HG02798 (cell line): Measurements from ENCODE around the gene FAM43A.

Experiments
- ATAC-seq: cut with Tn5 transposase; IDR thresholded peaks from one replicate; pipeline ENCODE4 v1.9.1; 2021; ENCODE audit warnings: mild to moderate bottlenecking; ENCODE audit not compliant: unreplicated experiment, poor library complexity

FAM43A gene, protein sequence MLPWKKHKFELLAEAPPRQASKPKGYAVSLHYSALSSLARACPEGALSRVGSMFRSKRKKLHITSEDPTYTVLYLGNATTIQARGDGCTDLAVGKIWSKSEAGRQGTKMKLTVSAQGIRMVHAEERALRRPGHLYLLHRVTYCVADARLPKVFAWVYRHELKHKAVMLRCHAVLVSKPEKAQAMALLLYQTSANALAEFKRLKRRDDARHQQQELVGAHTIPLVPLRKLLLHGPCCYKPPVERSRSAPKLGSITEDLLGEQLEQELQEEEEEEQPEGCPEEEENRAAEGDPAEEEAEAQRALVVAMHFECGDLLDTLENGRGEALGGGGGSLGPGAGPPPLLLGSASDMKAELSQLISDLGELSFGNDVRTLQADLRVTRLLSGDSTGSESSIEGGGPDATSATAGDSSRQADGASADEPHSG

DNA sequence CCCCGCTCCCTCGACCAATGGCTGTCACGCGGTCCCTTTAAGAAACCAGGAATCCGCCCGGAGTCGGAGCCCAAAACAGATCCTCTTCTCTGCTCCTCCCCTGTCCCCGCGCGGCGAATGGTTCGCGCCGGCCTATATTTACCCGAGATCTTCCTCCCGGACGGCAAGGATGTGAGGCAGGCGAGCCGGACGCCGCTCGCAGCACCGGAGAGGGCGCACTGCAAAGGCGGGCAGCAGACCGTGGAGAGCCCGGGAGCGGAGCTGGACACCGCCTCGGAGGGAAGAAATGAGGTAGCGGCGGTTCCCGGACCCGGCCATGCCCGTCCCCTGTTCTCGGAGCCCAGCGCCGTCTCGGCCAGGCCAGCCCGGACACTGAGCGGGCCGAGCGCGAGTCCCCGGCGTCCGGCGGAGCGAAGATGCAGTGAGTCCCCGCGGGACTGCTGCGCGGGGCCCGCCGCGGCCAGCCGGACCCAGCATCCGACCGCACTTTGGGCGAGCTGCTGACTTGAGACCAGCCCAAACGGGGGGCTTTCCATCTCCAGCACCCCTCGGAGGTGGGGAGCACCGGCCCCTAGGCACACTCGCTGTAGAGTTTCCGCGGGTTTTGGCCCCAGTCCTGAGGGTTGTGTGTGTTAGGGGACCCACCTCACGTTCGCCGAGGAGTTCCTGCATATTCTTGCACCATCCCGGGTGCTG lies at the start of gene FAM43A:
Gene FAM43A, plus strand, starts transcription at position 166 of the 696 bp plus-strand sequence. CDS start 944 bp downstream, outside the sequence.
- peak; percentile 42 for ATAC-seq

DNA sequence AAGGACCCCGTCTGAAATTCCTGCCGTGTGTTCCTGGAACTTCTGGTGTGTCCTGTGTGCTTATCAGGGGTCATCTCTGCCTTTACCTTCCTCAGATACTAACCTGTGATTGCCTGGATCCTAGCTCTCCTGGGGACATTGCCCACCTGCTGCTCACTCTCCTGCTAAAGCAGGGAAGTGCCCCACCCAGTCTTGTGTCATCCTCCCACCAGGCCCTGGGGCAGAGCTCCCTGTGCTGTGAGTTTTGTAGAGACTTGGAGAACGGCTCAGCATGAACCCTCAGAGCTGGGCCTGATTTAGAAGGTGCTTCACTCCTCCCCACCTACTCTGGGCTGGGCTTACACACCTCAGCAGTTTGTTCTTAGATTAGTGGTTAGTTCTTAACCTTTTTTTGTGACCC lies 48.6 kb upstream of the FAM43A start:
- no peak for ATAC-seq

DNA sequence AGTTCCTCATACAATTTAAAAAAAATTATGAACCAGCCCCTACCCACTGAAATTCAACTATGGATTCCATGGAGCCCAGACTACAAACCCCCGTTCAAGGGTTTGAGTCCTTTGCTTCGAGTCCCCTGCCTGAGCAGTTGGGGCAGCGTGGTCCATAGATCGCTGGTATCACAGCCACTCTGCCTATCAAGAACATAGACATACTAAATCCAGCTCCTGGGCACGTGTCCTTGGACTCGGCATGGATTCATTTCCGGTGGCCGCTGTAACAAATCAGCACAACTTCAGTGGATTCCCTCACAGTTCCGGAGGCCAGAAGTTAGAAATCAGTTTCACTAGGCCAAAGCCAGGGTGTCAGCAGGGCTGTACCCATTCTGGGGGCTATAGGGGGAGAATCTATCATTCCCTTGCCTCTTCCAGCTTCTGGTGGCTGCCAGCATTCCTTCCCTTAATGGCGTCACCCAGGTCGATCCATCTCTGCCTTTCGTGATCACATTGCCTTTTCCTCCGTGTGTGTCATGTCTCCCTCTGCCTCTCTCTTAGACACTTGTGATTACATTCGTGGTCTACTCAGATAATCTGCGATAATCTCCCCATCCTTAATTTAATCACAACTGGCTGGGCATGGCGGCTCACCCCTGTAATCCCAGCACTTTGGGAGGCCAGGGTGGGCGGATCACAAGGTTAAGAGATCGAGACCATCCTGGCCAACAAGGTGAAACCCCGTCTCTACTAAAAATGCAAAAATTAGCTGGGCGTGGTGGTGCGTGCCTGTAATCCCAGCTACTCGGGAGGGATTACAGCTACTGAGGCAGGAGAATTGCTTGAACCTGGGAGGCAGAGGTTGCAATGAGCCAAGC lies 47.9 kb upstream of the FAM43A start:
- ATAC-seq, result no peak

DNA sequence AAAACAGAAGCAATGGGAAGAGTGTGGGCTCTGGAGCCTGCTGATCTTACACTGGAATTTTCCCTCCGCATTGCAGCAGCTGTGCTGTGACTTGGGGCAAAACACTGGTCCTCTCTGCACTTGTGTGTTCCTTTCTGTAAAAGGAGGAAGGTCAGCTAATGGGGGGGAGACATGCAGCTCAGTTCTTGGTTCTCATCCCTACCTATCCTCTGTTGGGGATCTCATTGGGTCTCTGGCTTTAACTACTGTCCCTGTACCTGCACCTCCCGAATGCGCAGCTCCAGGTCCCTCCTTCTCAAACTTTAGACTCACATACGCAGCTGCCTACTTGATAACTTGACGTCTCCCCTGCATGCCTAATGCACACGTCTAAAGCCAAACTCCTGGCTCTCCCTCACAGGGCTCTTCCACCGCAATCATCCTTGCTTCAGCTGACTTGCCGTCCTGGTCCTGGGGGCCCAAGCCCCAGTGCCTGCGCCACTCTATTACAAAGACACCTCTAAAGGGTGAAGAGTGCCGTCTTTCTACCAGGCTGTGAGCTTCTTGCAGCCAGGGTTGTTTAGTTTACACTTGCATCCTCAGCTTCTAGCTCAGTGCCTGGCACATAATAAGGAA lies 46.6 kb upstream of the FAM43A start:
- ATAC-seq, result no peak

DNA sequence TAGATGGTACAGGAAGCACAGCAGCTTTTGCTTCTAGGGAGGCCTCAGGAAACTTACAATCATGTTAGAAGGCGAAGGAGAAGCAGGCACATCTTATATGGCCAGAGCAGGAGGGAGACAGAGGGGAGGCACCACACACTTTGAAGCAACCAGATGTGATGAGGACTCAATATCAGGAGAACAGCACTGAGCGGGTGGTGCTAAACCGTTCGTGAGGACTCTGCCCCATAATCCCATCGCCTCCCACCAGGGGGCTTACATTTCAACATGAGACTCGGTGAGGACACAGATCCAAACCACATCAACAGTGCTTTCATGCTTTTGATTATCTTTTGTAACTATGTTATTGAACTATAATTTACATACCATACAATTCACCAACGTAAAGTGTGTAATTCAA lies 44.9 kb upstream of the FAM43A start:
- ATAC-seq, result no peak

DNA sequence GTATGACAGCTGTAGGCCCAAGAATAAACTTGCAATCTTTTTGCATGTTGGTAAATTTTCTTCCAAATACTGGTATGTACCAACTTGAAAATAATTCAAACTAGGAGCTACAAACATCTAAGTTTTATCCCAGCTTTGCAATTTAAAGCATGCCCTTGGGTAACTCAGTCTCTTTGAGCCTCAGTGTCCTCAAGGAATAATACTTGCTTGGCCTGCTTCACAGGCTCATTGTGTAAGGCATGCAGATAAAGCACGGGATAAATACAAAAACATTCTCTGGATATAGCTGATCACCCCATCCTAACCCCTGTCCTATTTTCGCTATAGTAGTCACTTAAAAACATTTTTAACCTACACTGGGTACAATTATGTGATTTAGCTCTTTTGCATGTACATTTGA lies 42.9 kb upstream of the FAM43A start:
- no peak for ATAC-seq

DNA sequence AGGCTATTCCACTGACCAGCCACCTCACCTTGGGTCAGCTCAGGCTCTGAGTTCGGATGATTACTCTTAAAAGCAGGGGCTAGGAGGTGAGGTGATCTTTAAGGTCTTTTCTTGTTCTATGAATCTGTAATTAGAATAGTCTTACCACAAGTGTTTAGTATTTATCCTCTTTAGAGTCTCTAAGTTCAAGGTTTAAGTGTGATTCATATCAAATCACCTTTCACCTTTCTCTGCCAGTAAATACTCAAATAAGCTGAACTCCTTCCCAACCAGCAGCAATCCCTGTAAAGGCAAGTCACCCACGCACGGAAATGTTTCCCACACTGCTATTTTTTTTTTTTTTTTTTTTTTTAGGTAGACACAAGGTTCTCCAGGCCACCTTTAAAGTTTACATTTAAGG lies 37.9 kb upstream of the FAM43A start:
- no peak for ATAC-seq

DNA sequence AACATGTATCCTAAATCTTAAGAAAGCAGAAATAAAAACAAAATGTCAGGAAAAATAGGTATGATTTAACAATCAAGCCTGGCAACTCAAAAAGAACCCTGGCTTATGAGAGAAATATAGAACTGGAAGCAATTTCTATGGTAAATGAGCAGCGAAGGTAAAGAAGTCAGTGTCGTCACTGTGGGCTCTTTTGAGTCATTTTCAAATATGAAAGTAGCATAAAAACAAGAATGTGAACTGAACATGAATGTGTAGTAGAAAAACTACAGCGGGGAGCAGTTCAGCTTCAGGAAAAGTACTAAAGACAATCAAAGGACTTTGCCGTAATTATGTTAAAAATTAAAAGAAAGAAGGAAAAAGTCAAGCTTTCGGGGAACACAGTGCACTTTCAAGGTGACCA lies 31.2 kb upstream of the FAM43A start:
- peak; percentile 81 for ATAC-seq

DNA sequence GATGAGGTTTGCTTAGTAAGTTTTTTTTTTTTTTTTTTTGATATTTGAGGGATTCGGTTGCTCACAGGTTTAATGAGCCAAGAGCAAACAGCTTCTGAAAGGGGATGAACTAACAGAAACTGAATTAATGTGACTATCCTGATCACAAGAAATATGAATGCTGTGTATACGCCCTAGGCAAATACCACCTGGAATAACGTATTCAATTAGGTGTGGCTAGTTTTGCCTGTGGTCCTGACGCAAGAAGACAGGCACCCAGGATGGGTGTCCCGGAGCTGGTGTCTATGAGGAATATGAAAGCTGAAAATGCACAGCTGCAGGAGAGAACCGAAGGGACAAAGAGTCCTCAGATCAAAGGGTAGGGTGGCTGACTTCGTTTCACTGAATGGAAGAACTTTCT lies 28.2 kb upstream of the FAM43A start:
- ATAC-seq, result no peak

DNA sequence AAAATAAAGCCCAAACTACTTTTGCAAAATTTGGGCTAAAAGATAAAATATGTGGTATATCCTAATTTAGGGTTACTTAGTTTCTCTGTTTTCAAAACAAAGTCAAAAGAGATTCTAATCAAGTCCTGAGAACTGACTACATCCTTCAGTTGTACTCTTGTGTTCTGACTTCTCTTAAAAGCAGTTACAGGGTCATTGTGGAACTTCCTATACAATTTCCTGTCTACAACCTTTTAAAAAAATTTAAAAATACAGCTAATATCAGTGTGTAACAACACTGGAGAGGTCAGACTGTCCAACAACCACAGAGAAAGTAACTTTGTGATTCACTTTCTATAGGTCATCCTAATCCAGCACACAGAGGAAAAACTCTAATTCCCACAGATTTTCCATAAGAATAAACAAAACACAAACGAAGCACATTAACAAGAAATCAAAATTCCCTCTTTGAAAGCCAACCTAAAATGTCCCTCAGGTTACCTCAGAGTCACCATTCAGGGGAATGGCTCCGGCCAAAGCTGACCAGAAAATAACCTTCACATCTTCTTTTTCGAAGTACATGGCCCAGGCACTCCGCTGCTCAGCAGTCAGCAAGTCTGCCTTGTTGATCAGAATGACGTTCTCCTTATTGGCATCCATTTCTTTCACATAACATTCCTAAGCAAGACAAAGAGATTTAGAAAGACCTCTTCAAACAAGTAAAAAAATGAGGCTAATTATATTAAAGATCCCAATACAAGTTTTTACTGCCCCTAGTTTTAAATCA lies 27.0 kb upstream of the FAM43A start:
- ATAC-seq, result no peak

DNA sequence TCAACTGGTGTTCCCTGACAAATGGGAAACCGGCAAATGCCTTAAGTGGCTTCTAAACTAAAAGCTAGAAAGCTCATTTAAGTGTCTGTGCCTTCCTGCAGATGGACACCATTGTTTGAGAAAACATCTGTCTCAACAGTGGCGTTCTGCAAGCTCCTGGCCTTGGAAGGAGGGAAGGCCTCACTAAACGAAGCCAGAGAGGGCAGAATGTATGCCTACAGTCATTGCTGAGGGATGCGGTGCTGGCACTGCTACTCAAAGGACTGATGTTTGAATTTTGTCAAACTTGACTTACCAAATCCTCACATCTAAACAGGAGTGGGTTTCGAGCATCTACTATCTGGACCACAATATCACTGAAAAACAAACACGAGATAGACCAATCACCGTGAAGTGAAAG lies 25.9 kb upstream of the FAM43A start:
- no peak for ATAC-seq

DNA sequence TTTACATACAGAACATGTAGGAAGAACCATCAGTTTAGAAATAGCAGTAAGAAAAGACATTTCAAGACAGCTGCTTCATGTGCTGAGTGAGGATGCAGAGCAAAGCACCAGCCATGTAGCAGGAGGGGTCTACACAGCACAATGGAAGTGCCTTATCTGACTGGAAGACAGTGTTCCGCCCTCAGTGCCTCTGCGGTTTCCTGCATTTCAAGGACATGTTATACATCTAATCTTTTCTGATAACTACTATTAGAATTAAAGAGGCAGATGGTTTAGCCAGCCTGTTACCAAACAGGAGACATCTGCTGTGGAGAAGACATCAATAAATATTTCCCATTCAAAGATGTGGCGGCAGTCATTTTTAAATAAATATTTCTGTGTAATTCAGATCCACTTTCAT lies 24.3 kb upstream of the FAM43A start:
- no peak for ATAC-seq

DNA sequence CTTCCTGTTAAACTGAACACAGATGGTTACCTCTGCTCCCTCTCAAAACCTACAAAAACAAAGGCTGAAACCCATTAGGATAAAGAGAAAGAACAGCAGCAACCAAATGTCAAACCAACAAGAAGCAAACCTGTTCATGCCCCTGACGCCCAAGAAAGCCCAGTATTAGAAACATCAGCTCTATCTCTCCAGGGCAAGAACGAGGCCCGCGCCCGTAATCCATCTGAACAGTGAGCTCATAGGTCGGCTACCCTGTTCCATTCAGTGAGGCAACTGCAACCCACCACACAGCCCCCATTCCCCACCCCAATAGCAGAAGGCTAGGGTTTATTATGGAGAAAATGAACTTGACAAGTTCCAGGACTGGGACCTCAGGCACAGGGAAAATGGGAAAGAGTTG lies 23.7 kb upstream of the FAM43A start:
- no peak for ATAC-seq

DNA sequence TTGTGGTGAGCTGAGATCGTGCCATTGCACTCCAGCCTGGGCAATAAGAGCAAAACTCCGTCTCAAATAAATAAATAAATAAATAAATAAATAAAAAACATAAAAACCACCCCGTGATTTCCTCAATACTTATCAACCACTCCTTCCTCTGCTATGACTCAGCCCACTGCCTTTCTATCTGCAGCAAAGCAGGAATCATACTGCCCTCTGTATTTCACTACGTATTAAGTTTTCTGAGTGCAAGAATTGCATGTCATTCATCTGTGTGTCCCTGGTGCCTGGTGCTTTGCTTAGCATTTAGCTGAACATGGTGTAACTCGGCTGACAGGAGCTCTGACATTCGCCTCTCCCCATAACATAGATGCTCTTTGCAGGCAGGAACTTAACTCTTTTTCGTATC lies 20.8 kb upstream of the FAM43A start:
- no peak for ATAC-seq

DNA sequence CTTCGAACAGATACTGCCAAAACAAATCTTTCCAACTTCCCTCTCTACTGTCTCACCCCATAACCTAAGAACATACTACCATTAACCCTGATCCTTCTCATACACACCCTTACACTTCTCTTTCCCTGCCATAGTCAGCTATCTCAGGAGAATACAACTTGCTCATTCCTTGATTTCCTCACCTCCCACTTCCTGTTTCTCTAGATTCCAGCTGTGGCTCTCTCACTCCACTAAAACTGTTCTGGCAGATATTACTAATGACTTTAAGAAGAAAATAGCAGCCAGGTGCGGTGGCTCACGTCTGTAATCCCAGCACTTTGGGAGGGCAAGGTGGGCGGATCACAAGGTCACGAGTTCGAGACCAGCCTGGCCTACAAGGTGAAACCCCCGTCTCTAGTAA lies 18.3 kb upstream of the FAM43A start:
- no peak for ATAC-seq

DNA sequence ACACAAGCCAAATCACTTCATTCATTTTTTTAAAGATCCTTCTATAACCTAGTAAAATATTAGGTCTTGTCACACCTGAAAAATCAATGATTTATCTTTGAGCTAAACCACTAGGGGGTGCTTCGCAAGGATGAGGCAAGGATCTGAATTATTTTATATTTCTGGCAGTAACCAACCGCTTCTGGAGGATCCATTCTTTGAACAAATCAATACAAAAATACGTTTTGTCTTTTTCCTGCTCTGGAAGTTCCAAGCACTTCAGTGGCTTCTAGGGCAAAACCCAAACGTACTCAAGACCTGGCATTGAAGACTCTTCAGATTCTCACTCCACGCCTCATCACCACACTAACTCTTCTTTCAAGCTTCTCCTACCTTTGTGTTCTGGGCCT lies 14.2 kb upstream of the FAM43A start:
- ATAC-seq, result peak; percentile 20

DNA sequence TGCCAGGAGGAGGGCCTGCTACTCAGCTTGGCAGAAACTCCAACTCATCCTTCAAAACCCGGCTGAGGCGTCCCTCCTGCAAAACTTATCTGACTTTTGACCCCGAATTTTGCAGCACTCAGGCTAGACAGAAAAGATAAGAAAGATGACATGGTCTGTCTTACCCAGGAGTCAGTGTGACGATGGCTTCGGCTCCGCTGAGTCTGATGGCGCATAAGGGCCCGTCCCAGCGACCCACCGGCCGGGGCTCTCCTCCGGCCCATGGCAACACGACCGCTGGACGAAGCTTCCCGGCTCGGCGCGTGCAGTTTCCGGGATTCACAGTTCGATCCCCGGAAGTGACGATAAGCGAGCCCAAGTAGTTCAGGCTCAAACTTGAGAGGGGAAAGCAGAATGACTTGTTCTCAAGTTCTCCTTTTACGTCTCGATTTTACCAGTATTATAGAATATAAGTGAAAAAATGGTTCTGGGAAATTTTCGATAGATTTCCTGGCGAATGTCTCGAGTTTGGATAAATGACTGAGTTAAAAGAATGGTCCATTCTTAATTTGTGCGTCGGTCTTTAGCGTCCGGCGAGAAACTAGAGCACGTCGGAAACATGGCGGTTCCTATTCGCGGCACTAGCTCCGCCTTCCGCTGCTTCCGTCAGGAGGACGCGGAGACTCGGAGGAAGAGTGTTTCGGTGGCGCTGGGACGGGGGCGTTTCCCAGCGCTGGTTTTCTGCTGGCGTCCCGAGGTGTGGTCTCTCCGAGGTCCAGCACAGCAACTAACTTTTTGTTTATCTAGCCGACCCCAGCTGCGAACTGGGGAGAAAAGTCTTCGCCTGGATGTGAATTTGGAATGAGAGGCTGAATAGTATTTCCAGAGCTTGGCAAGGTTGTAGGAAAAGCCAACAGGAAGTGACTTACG lies 13.5 kb upstream of the FAM43A start, which contains the start of gene LSG1:
Gene LSG1, minus strand, starts transcription at position 292 of the 909 bp plus-strand sequence. Its CDS starts 29 bp downstream, at position 263.
- ATAC-seq, result peak; percentile 89

DNA sequence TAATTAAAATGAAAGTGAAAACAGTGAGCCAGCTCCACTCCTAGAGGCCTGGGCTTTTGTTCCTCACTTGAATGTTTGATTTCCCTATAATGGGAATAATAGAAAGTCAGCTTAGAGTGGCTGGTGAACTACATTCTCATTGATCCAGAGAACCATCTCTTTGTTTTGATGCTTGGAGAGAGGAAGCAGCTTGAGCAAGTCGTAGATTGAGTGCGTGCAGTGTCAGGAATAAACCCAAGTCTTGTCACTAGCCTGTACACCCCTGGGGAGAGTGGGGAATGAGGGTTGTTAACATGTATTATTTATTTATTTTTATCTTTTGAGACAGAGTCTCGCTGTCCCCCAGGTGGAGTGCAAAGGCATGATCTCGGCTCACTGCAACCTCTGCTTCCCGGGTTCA lies 12.8 kb upstream of the FAM43A start:
- no peak for ATAC-seq

DNA sequence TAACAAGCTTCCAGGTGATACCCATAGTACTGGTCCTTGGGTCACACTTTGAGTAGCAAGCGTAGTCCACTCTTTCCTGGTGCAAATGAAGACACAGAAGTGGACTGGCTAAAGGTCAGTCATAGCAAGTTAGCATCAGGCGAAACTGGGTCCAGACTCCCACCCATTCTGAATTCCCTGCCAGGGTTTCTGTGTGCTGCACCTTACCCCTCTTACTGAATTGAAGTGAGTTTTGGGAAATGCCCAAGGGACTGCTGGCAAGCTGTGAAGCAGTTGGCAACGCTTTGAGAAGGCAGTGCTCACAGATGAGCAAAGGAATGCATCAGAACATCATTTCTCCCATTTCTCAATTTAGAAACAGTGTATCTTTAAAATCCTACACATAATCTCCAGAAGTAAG lies 11.9 kb upstream of the FAM43A start:
- no peak for ATAC-seq
